Endothelial cell (in vitro differentiated cells): ENCODE data around the gene MAML2. TPM values are rescaled to one million over a fixed set of nuclear protein-coding genes. Genes with fewer than 3 reads are reported as not detected.

Source experiments
- DNase-seq: peaks from one replicate; pipeline ENCODE4 v3.0.0; 2021; ENCODE audit warnings: low spot score
- H3K27ac Mint-ChIP-seq: one replicate; pipeline ENCODE4 v1.8.0; 2021; ENCODE audit warnings: mixed read lengths, inconsistent platforms; ENCODE audit not compliant: unreplicated experiment
- H3K27me3 Mint-ChIP-seq: one replicate; pipeline ENCODE4 v1.8.0; 2021; ENCODE audit warnings: mild to moderate bottlenecking, moderate library complexity, mixed read lengths, inconsistent platforms; ENCODE audit not compliant: unreplicated experiment
- H3K36me3 Mint-ChIP-seq: one replicate; pipeline ENCODE4 v1.8.0; 2021; ENCODE audit warnings: mild to moderate bottlenecking, low read depth, mixed read lengths, inconsistent platforms; ENCODE audit not compliant: unreplicated experiment
- H3K4me1 Mint-ChIP-seq: one replicate; pipeline ENCODE4 v1.8.0; 2021; ENCODE audit warnings: mild to moderate bottlenecking, mixed read lengths, inconsistent platforms; ENCODE audit not compliant: unreplicated experiment
- H3K4me3 Mint-ChIP-seq: one replicate; pipeline ENCODE4 v1.8.0; 2021; ENCODE audit warnings: mild to moderate bottlenecking, mixed read lengths, inconsistent platforms; ENCODE audit not compliant: unreplicated experiment
- H3K9me3 Mint-ChIP-seq: one replicate; pipeline ENCODE4 v1.8.0; 2021; ENCODE audit warnings: mixed read lengths, inconsistent platforms; ENCODE audit not compliant: unreplicated experiment
- total RNA-seq: library from RNA; stranded (reverse); fragmentation: NEBNext Ultra II Directional; extraction: Animal tissue kit (Norgen Biotek cat#: 25700); gene quantifications from one replicate; pipeline ENCODE4 v1.2.1, GENCODE V29; 2021; ENCODE audit not compliant: unreplicated experiment
- TF ChIP-seq, protein P1 (sequence below): fragments of 200-600 bp; sonication (generic); IDR thresholded peaks from one replicate; pipeline ENCODE4 v1.5.0; 2021; ENCODE audit warnings: antibody characterized with exemption; ENCODE audit not compliant: unreplicated experiment

Gene MAML2
- total RNA-seq, 1 donor from 2014 or later = 6.2 TPM

DNA sequence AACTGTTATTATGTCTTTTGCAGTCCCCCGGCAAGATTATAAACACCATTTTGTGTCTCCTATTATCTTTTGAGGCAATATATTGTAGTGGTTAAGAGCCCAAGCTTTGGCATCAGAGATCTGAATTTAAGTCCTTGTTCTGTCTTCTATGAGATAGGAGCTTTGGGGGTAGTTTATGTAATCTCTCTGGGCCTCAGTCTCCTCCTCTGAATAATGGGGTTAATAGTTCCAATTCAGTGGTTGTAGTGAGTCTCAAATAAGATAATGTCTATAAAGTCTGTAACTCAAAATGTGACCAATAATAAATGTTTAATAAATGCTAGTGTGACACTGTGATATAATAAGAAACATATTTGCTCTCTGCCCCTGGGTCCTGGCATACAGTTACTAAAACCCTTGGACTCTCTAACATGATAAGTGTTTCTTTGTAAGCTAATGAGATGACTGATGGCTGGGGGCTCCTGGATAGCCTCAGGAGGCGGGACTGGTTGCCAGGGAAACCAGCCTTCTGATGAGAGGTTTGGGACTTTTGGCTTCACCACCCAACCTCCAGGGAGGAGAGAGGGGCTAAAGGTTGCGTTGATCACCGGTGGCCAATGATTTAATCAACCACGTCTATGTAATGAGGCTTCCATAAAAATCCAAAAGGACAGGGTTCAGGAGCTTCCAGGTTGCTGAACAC, 235.7 kb downstream of the MAML2 start:
- H3K27ac Mint-ChIP-seq = no peak overlapping the region
- H3K4me3 Mint-ChIP-seq = no peak overlapping the region
- peaks cover 2% of the 10 kb centered on the region for H3K27me3 Mint-ChIP-seq
- no peaks in the 10 kb centered on the region for H3K9me3 Mint-ChIP-seq
- no peak for DNase-seq
- TF ChIP-seq, protein P1, sequence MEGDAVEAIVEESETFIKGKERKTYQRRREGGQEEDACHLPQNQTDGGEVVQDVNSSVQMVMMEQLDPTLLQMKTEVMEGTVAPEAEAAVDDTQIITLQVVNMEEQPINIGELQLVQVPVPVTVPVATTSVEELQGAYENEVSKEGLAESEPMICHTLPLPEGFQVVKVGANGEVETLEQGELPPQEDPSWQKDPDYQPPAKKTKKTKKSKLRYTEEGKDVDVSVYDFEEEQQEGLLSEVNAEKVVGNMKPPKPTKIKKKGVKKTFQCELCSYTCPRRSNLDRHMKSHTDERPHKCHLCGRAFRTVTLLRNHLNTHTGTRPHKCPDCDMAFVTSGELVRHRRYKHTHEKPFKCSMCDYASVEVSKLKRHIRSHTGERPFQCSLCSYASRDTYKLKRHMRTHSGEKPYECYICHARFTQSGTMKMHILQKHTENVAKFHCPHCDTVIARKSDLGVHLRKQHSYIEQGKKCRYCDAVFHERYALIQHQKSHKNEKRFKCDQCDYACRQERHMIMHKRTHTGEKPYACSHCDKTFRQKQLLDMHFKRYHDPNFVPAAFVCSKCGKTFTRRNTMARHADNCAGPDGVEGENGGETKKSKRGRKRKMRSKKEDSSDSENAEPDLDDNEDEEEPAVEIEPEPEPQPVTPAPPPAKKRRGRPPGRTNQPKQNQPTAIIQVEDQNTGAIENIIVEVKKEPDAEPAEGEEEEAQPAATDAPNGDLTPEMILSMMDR = no peak
- peaks cover 14% of the 10 kb centered on the region for H3K4me1 Mint-ChIP-seq
- H3K36me3 Mint-ChIP-seq = no peaks in the 10 kb centered on the region

DNA sequence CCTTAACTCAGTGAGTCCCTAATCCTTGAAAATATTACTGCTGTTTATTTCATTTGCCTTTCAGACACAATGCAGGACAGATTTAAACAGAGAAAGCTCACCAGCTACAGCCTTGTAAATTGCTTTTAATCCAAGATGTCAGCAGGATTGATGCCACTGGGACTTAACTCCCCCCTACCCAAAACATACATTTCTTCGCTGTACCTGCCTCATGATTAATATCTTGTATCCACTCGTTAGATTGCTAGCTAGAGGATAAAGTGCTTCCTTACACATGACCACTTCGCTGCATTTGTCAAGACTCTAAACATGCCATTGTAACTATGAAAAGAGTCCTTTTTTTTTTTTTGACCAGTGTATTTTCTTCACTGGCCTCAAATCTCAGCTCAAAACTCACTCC, 236.3 kb downstream of the MAML2 start:
- Mint-ChIP-seq H3K4me3 (no peak overlapping the region), H3K9me3 (no peaks in the 10 kb centered on the region), H3K4me1 (peaks cover 14% of the 10 kb centered on the region), H3K36me3 (no peaks in the 10 kb centered on the region), H3K27ac (no peak overlapping the region), H3K27me3 (peaks cover 2% of the 10 kb centered on the region)
- TF ChIP-seq, protein P1 = no peak
- DNase-seq = no peak

DNA sequence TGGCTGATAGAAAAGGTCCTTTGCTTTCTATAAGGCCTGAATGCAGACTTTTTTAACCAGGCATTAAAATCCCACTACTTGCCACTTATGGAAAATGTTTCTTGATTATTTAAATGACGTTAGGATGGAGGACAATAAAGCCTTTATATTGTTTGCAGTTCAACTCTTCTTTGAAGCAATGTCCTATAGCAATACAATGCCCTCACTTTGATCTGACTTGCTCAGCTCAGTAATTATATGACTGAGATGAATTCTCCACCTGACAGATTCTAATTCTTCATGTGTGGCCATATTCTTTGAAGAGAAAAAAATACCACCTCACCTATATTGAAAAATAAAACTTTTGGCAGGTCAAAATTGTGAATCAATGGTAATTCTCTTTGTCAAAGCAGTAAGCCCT, 237.1 kb downstream of the MAML2 start:
- Mint-ChIP-seq H3K4me3 (no peak overlapping the region), H3K9me3 (no peaks in the 10 kb centered on the region), H3K27ac (no peak overlapping the region), H3K27me3 (peaks cover 2% of the 10 kb centered on the region), H3K36me3 (no peaks in the 10 kb centered on the region), H3K4me1 (peaks cover 9% of the 10 kb centered on the region)
- TF ChIP-seq, protein P1 = no peak
- DNase-seq = no peak

DNA sequence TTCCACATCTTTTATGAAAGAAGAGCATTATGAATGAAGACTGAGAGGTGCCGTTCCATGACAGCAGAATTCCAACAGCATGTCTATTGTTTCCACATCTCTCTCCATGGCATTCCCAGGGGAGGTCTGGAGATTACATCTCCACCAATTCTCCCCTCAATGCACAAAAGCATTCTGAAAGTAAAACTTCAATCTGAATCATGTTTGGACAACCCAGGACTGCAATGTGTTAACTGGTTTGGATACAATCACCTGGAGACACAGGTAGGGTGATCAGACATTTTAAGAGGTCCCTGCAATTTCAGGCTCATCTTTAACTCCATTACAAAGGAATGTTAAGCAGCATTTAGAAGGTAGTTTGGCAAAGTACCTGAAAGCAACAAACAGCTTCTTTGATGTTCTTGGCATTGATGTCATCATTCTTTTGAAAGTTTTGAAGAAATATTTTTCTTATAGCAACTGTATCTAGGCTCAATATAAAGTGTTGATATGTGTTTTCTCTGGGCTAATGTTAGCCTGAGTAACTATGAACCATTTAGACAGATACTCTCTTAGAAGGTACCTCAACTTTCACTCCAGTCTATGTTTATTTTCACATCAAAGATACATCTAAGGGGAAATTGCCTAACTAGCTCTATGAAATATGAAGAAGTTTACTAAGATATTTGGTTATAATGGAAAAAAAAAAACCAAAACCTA, 237.6 kb downstream of the MAML2 start:
- Mint-ChIP-seq H3K9me3 (no peaks in the 10 kb centered on the region), H3K27me3 (peaks cover 2% of the 10 kb centered on the region), H3K4me3 (no peak overlapping the region), H3K4me1 (peaks cover 8% of the 10 kb centered on the region), H3K36me3 (no peaks in the 10 kb centered on the region), H3K27ac (no peak overlapping the region)
- TF ChIP-seq, protein P1 = no peak
- no peak for DNase-seq

DNA sequence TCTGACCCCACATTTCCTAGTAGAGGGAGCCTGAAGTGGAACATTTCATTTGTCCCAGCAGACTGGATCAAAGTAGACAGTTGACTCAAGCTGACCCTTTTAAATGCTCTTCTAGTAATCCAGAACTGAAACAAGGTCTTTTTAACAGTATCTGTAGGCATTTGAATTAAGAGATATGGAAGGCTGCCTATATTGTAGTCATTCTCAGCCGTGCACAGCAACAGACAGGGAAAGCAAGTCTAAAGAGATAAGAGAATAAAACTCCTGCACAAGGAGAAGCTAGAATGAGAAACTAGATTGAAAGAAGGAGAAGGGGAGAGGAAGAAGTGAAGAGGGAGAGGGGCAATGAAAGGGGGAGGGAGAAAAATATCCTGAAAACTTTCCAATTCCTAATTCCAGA, 238.5 kb downstream of the MAML2 start:
- no peak for DNase-seq
- TF ChIP-seq, protein P1 = no peak
- peaks cover 8% of the 10 kb centered on the region for H3K4me1 Mint-ChIP-seq

More for the DNA sequence above, 238.5 kb downstream of the MAML2 start:
- H3K9me3 Mint-ChIP-seq = no peaks in the 10 kb centered on the region
- no peak overlapping the region for H3K27ac Mint-ChIP-seq
- H3K36me3 Mint-ChIP-seq = no peaks in the 10 kb centered on the region
- H3K4me3 Mint-ChIP-seq = no peak overlapping the region
- H3K27me3 Mint-ChIP-seq = peaks cover 2% of the 10 kb centered on the region
